HEK293 (cell line): ENCODE data around the gene TNP2.
"Not testable (repeated sequence)": the region's sequence is repeated elsewhere in the genome, so short reads cannot be mapped to it uniquely, and the experiment has no call there.

Source experiments
- CTCF ChIA-PET: fragments of 350-600 bp; formaldehyde crosslinking; extraction: SDS; loops from one replicate; lab custom pipeline; 2021; ENCODE audit warnings: antibody characterized with exemption; lab: Yijun Ruan, JAX
- POLR2A ChIA-PET: fragments of 300-600 bp; formaldehyde crosslinking; extraction: SDS; loops from one replicate; lab custom pipeline; 2020; ENCODE audit warnings: antibody characterized with exemption, inconsistent platforms; lab: Yijun Ruan, JAX
- H3K27ac ChIP-seq: fragments of 200-500 bp; sonication (Bioruptor generic); 2 replicates; pipeline ENCODE4 v1.5.1; 2014; ENCODE audit warnings: low read depth, low read length, control low read depth, inconsistent platforms; ENCODE audit errors: extremely low read depth
- H3K36me3 ChIP-seq, 2 experiments: fragments of 200-500 bp in 1 of 2; sonication (Bioruptor generic) in 1 of 2; 1 replicate in 1 of 2; 2 replicates in 1 of 2; pipeline ENCODE4 v1.5.1; 2014 to 2017; ENCODE audit warnings: inconsistent platforms in 2 of 2, low read length in 2 of 2; ENCODE audit not compliant: control insufficient read depth in 2 of 2, insufficient read depth in 1 of 2
- H3K4me1 ChIP-seq: fragments of 200-500 bp; sonication (Bioruptor generic); 2 replicates; pipeline ENCODE4 v1.5.1; 2014; ENCODE audit warnings: mild to moderate bottlenecking, low read length, inconsistent platforms; ENCODE audit not compliant: control insufficient read depth, insufficient read depth
- H3K4me3 ChIP-seq: 2 replicates; pipeline ENCODE4 v1.5.1; 2011; ENCODE audit warnings: low read depth, mild to moderate bottlenecking, control low read depth, low read length, moderate library complexity
- H3K9me3 ChIP-seq: fragments of 200-500 bp; sonication (Bioruptor generic); 2 replicates; pipeline ENCODE4 v1.5.1; 2014; ENCODE audit warnings: low read depth, low read length, inconsistent platforms; ENCODE audit not compliant: control insufficient read depth, insufficient read depth
- BCL6B ChIP-seq: fragments of 450-650 bp; formaldehyde crosslinking; IDR thresholded peaks from 2 replicates; pipeline ENCODE4 v1.5.1; 2017; ENCODE audit warnings: missing biosample characterization, missing genetic modification characterization
- GFI1B ChIP-seq: fragments of 450-650 bp; formaldehyde crosslinking; IDR thresholded peaks from 2 replicates; pipeline ENCODE4 v1.5.1; 2016; ENCODE audit warnings: missing biosample characterization, missing genetic modification characterization
- SCRT1 ChIP-seq: fragments of 450-650 bp; formaldehyde crosslinking; IDR thresholded peaks from 2 replicates; pipeline ENCODE4 v1.5.1; 2016; ENCODE audit warnings: missing biosample characterization, missing genetic modification characterization, borderline replicate concordance
- ZBTB8A ChIP-seq: fragments of 450-650 bp; formaldehyde crosslinking; IDR thresholded peaks from 2 replicates; pipeline ENCODE4 v1.5.1; 2016; ENCODE audit warnings: missing biosample characterization, missing genetic modification characterization
- ZNF133 ChIP-seq: fragments of 450-650 bp; formaldehyde crosslinking; IDR thresholded peaks from 2 replicates; pipeline ENCODE4 v1.5.1; 2016; ENCODE audit warnings: missing biosample characterization, missing genetic modification characterization
- ZNF140 ChIP-seq: fragments of 450-650 bp; formaldehyde crosslinking; IDR thresholded peaks from 2 replicates; pipeline ENCODE4 v1.5.1; 2016; ENCODE audit warnings: missing biosample characterization, missing genetic modification characterization
- ZNF148 ChIP-seq: fragments of 450-650 bp; formaldehyde crosslinking; IDR thresholded peaks from 2 replicates; pipeline ENCODE4 v1.5.0; 2017; ENCODE audit warnings: missing biosample characterization, missing genetic modification characterization, borderline replicate concordance
- ZNF155 ChIP-seq: fragments of 450-650 bp; formaldehyde crosslinking; IDR thresholded peaks from 2 replicates; pipeline ENCODE4 v1.5.1; 2016; ENCODE audit warnings: missing biosample characterization, missing genetic modification characterization
- ZNF16 ChIP-seq: fragments of 450-650 bp; formaldehyde crosslinking; IDR thresholded peaks from 2 replicates; pipeline ENCODE4 v1.5.1; 2016; ENCODE audit warnings: low read depth, missing biosample characterization, missing genetic modification characterization
- ZNF266 ChIP-seq: fragments of 450-650 bp; formaldehyde crosslinking; IDR thresholded peaks from 2 replicates; pipeline ENCODE4 v1.5.1; 2016; ENCODE audit warnings: missing biosample characterization, missing genetic modification characterization, low read depth
- ZNF561 ChIP-seq: fragments of 450-650 bp; IDR thresholded peaks from 2 replicates; pipeline ENCODE4 v1.5.1; 2018; ENCODE audit warnings: missing biosample characterization, missing genetic modification characterization, borderline replicate concordance
- ZNF571 ChIP-seq: fragments of 450-650 bp; formaldehyde crosslinking; IDR thresholded peaks from 2 replicates; pipeline ENCODE4 v1.5.0; 2017; ENCODE audit warnings: missing biosample characterization, missing genetic modification characterization
- ZNF670 ChIP-seq: fragments of 450-650 bp; formaldehyde crosslinking; IDR thresholded peaks from 2 replicates; pipeline ENCODE4 v1.5.1; 2016; ENCODE audit warnings: missing biosample characterization, missing genetic modification characterization, low read depth
- ZNF777 ChIP-seq: fragments of 450-650 bp; formaldehyde crosslinking; IDR thresholded peaks from 2 replicates; pipeline ENCODE4 v1.5.1; 2017; ENCODE audit warnings: missing biosample characterization, missing genetic modification characterization, borderline replicate concordance
- ZSCAN5A ChIP-seq: fragments of 450-650 bp; formaldehyde crosslinking; IDR thresholded peaks from 2 replicates; pipeline ENCODE4 v1.5.1; 2016; ENCODE audit warnings: missing biosample characterization, missing genetic modification characterization
- TF ChIP-seq, protein P1 (sequence below): fragments of 450-650 bp; formaldehyde crosslinking; optimal IDR thresholded peaks from 2 replicates; pipeline ENCODE3; 2016; ENCODE audit warnings: missing biosample characterization, mild to moderate bottlenecking, missing genetic modification characterization
- TF ChIP-seq, protein P2 (sequence below): fragments of 450-650 bp; formaldehyde crosslinking; IDR thresholded peaks from 2 replicates; pipeline ENCODE4 v1.5.1; 2016; ENCODE audit warnings: missing biosample characterization, missing genetic modification characterization
- TF ChIP-seq, protein P3 (sequence below): fragments of 450-650 bp; formaldehyde crosslinking; IDR thresholded peaks from 2 replicates; pipeline ENCODE4 v1.5.1; 2017; ENCODE audit warnings: missing biosample characterization, mild to moderate bottlenecking, missing genetic modification characterization, moderate library complexity

TNP2 gene

GRCh38 chr16:11300560-11300892 is 31.4 kb upstream of the TNP2 start:
- H3K4me3 ChIP-seq, result no peak overlapping the region
- H3K27ac ChIP-seq, result no peak overlapping the region
- ChIA-PET CTCF (no interaction called here), POLR2A (no interaction called here)
- no peaks in the 10 kb centered on the region for H3K9me3 ChIP-seq
- H3K4me1 ChIP-seq, result 0 out of 2 replicates have a peak, but pooled peaks cover 2% of the 10 kb centered on the region
- TF ChIP-seq ZNF140 (no peak), ZNF670 (tag by site-specific recombination) (no peak), ZNF16 (tag by site-specific recombination) (no peak)
- no peaks in the 10 kb centered on the region for H3K36me3 ChIP-seq

DNA sequence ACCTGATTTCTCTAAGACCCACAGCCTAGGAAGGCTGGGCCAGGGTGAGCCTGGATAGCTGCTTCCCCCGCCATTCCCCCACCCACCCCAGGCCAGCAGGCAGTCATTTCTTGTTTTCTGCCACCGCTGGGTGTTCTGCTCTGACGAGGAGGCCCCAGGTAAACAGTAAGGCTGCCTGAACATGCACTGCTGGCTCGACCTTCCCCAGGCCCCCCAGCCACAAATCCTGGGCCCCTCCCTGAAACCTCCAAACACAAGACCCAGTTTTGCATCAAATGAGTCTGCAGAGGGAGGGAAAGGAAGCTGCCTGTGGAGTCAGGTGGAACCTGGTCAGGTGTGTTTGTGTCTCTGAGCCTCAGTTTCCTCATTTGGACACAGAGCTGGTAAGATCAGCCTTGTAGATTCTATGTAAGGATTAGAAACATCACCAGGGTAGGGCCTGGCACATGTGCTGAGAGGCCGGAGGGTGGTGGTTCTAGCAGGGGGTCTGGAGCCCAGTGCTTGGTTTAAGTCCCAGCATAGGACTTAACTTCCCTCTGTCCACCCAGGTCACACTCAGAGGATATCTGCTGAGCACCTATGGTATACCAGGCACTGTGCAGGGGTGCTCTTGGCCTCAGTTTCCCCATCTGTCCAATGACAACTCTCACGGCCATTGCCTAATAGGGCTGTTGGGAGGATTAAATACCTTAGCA is 30.9 kb upstream of the TNP2 start:
- Histone ChIP-seq H3K9me3 (no peaks in the 10 kb centered on the region), H3K36me3 (no peaks in the 10 kb centered on the region), H3K4me3 (no peak overlapping the region), H3K27ac (no peak overlapping the region), H3K4me1 (0 out of 2 replicates have a peak, but pooled peaks cover 2% of the 10 kb centered on the region)
- ChIA-PET CTCF (no interaction called here), POLR2A (no interaction called here)
- TF ChIP-seq BCL6B (no peak), SCRT1 (no peak), ZNF777 (tag by site-specific recombination) (no peak), ZNF571 (tag by site-specific recombination) (no peak), ZNF133 (tag by site-specific recombination) (no peak), ZNF155 (tag by site-specific recombination) (no peak), ZBTB8A (tag by site-specific recombination) (no peak), ZNF561 (no peak), GFI1B (no peak), ZNF266 (tag by site-specific recombination) (no peak), ZNF148 (tag by site-specific recombination) (no peak), ZSCAN5A (no peak)
- TF ChIP-seq, protein P1, sequence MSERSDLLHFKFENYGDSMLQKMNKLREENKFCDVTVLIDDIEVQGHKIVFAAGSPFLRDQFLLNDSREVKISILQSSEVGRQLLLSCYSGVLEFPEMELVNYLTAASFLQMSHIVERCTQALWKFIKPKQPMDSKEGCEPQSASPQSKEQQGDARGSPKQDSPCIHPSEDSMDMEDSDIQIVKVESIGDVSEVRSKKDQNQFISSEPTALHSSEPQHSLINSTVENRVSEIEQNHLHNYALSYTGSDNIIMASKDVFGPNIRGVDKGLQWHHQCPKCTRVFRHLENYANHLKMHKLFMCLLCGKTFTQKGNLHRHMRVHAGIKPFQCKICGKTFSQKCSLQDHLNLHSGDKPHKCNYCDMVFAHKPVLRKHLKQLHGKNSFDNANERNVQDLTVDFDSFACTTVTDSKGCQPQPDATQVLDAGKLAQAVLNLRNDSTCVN (tag by site-specific recombination), result no peak
- TF ChIP-seq, protein P2, sequence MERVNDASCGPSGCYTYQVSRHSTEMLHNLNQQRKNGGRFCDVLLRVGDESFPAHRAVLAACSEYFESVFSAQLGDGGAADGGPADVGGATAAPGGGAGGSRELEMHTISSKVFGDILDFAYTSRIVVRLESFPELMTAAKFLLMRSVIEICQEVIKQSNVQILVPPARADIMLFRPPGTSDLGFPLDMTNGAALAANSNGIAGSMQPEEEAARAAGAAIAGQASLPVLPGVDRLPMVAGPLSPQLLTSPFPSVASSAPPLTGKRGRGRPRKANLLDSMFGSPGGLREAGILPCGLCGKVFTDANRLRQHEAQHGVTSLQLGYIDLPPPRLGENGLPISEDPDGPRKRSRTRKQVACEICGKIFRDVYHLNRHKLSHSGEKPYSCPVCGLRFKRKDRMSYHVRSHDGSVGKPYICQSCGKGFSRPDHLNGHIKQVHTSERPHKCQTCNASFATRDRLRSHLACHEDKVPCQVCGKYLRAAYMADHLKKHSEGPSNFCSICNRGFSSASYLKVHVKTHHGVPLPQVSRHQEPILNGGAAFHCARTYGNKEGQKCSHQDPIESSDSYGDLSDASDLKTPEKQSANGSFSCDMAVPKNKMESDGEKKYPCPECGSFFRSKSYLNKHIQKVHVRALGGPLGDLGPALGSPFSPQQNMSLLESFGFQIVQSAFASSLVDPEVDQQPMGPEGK (tag by site-specific recombination), result no peak
- TF ChIP-seq, protein P3, sequence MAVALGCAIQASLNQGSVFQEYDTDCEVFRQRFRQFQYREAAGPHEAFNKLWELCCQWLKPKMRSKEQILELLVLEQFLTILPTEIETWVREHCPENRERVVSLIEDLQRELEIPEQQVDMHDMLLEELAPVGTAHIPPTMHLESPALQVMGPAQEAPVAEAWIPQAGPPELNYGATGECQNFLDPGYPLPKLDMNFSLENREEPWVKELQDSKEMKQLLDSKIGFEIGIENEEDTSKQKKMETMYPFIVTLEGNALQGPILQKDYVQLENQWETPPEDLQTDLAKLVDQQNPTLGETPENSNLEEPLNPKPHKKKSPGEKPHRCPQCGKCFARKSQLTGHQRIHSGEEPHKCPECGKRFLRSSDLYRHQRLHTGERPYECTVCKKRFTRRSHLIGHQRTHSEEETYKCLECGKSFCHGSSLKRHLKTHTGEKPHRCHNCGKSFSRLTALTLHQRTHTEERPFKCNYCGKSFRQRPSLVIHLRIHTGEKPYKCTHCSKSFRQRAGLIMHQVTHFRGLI (tag by site-specific recombination), result no peak

GRCh38 chr16:11298950-11299547 is 29.9 kb upstream of the TNP2 start:
- H3K36me3 ChIP-seq, H3K4me3 ChIP-seq, H3K4me1 ChIP-seq, H3K27ac ChIP-seq, H3K9me3 ChIP-seq, POLR2A ChIA-PET, CTCF ChIA-PET: not testable (repeated sequence)
